OCI-LY1 (cell line): ENCODE results near the gene LIN9.

ENCODE experiments used
- EZH2 ChIP-seq: fragments of 200-600 bp; sonication (generic), shearing (Covaris generic); IDR thresholded peaks from 2 replicates; pipeline ENCODE4 v1.8.0; 2017; ENCODE audit warnings: borderline replicate concordance, mixed run types, mild to moderate bottlenecking, antibody characterized with exemption, low read length, moderate library complexity, mixed read lengths
- TF ChIP-seq, protein P1 (sequence below): fragments of 200-600 bp; sonication (generic), shearing (Covaris generic); IDR thresholded peaks from 2 replicates; pipeline ENCODE4 v1.5.1; 2017; ENCODE audit warnings: mild to moderate bottlenecking, antibody characterized with exemption, low read length, moderate library complexity, mixed read lengths

- TF ChIP-seq, protein P1, sequence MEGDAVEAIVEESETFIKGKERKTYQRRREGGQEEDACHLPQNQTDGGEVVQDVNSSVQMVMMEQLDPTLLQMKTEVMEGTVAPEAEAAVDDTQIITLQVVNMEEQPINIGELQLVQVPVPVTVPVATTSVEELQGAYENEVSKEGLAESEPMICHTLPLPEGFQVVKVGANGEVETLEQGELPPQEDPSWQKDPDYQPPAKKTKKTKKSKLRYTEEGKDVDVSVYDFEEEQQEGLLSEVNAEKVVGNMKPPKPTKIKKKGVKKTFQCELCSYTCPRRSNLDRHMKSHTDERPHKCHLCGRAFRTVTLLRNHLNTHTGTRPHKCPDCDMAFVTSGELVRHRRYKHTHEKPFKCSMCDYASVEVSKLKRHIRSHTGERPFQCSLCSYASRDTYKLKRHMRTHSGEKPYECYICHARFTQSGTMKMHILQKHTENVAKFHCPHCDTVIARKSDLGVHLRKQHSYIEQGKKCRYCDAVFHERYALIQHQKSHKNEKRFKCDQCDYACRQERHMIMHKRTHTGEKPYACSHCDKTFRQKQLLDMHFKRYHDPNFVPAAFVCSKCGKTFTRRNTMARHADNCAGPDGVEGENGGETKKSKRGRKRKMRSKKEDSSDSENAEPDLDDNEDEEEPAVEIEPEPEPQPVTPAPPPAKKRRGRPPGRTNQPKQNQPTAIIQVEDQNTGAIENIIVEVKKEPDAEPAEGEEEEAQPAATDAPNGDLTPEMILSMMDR: no peak
- no peak for TF ChIP-seq EZH2
Measured at GRCh38 chr1:226248091-226248490, 60.9 kb downstream of the LIN9 start.
